Measurements from ENCODE around the gene CYLD.

Gene CYLD

GRCh38 chr16:50696126-50696525 is 45.8 kb upstream of the CYLD start:
- TF ChIP-seq, protein P1, sequence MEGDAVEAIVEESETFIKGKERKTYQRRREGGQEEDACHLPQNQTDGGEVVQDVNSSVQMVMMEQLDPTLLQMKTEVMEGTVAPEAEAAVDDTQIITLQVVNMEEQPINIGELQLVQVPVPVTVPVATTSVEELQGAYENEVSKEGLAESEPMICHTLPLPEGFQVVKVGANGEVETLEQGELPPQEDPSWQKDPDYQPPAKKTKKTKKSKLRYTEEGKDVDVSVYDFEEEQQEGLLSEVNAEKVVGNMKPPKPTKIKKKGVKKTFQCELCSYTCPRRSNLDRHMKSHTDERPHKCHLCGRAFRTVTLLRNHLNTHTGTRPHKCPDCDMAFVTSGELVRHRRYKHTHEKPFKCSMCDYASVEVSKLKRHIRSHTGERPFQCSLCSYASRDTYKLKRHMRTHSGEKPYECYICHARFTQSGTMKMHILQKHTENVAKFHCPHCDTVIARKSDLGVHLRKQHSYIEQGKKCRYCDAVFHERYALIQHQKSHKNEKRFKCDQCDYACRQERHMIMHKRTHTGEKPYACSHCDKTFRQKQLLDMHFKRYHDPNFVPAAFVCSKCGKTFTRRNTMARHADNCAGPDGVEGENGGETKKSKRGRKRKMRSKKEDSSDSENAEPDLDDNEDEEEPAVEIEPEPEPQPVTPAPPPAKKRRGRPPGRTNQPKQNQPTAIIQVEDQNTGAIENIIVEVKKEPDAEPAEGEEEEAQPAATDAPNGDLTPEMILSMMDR (IDR thresholded peaks at IDR 0.05; ENCODE audit: low read depth, low read length): no peak
- Histone ChIP-seq H3K27ac (no peak overlapping the region), H3K36me3 (no peaks in the 10 kb centered on the region), H3K9me3 (ENCODE audit: severe bottlenecking) (no peaks in the 10 kb centered on the region), H3K4me3 (ENCODE audit: low read depth, low read length) (no peak overlapping the region), H3K27me3 (ENCODE audit: insufficient read depth, low read depth, severe bottlenecking) (no peaks in the 10 kb centered on the region)
- no peak for DNase-seq

DNA sequence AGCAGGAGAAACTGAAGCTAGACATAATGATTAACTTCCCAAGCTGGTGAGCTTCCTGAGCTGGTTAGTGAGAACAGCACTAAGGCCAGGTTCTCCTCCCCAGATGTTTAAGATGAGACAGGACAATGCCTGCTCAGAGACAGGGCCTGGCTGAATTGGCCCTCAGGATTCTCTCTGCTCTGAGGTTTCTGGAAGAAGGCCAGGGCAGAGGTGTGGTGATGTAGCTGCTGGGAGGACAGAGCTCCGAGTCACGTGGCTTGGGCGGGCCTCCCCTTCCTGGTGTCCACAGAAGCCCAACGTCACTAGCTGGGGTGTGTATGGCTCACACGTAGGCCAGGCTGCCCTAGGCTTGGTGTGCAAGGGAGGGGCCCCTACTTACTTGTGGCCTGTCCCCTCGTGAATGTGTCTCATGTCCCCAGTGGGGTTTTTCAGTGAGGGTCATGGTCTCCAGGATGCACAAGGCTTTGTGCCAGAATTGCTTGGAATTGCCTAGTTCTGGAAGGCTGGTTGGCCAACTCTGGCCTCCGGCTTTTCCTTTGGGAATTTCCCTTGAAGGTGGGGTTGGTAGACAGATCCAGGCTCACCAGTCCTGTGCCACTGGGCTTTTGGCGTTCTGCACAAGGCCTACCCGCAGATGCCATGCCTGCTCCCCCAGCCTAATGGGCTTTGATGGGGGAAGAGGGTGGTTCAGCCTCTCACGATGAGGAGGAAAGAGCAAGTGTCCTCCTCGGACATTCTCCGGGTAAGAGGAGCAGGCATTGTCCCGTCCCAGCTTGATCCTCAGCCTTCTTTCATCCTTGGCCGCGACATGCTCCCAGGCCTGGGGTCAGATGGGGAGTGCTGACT is 45.1 kb upstream of the CYLD start:
- Histone ChIP-seq H3K4me3 (ENCODE audit: low read depth, low read length) (no peak overlapping the region), H3K9me3 (ENCODE audit: severe bottlenecking) (no peaks in the 10 kb centered on the region), H3K36me3 (no peaks in the 10 kb centered on the region), H3K27ac (no peak overlapping the region), H3K27me3 (ENCODE audit: insufficient read depth, low read depth, severe bottlenecking) (no peaks in the 10 kb centered on the region)
- no peak for DNase-seq
- TF ChIP-seq, protein P1 (IDR thresholded peaks at IDR 0.05; ENCODE audit: low read depth, low read length): no peak

GRCh38 chr16:50697421-50697715 is 44.5 kb upstream of the CYLD start:
- Histone ChIP-seq H3K4me3 (ENCODE audit: low read depth, low read length) (no peak overlapping the region), H3K36me3 (no peaks in the 10 kb centered on the region), H3K27ac (no peak overlapping the region), H3K9me3 (ENCODE audit: severe bottlenecking) (no peaks in the 10 kb centered on the region), H3K27me3 (ENCODE audit: insufficient read depth, low read depth, severe bottlenecking) (no peaks in the 10 kb centered on the region)
- no peak for DNase-seq
- TF ChIP-seq, protein P1 (IDR thresholded peaks at IDR 0.05; ENCODE audit: low read depth, low read length): no peak

DNA sequence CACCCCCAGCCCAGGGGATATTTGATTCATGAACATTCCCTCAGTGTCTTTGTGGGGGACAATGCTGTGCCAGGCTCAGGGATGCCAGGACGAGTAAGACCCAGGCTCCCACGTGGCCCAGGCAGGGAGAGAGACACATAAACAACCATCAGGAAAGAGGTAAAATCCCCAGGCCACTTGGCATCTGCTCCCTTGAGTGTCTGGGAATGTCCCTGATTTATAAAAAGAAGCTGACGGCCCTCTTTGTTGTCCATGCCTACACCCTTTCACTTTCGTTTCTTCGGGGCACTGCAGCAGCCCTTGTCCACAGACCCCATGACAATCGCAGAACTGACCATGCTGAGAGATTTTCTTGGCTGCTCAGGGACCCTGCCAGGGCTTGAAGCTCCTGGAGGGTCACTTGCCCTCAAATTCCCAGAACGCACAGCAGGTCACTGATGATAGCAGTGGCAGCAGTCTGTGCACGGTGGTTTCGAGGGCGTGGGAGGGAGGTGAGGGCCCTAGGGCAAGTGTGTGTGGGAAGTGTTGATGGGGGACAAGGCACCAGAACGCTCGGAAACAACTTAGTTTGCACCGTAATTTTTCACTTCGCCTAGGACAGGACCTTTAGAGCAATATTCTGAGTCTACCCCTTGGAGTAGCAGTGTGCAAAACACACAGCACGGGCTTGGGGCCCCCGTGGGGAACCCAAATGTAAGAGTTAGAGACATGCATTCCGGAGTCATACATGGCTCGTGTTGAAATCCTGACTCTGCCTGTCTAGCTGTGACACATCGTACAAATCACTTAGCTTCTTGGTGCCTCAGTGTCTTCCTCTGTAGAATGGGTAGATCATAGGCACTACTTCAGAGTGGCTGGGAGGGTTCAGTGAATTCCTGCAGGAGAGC is 43.8 kb upstream of the CYLD start:
- H3K9me3 ChIP-seq (ENCODE audit: severe bottlenecking): no peaks in the 10 kb centered on the region
- no peak overlapping the region for H3K4me3 ChIP-seq (ENCODE audit: low read depth, low read length)
- TF ChIP-seq, protein P1 (IDR thresholded peaks at IDR 0.05; ENCODE audit: low read depth, low read length): no peak
- DNase-seq: no peak
- no peaks in the 10 kb centered on the region for H3K36me3 ChIP-seq
- no peak overlapping the region for H3K27ac ChIP-seq
- H3K27me3 ChIP-seq (ENCODE audit: insufficient read depth, low read depth, severe bottlenecking): no peaks in the 10 kb centered on the region

- H3K27me3 ChIP-seq (ENCODE audit: insufficient read depth, low read depth, severe bottlenecking): no peaks in the 10 kb centered on the region
- H3K9me3 ChIP-seq (ENCODE audit: severe bottlenecking): peaks cover 7% of the 10 kb centered on the region
- no peak overlapping the region for H3K27ac ChIP-seq
- DNase-seq: no peak
- TF ChIP-seq, protein P1 (IDR thresholded peaks at IDR 0.05; ENCODE audit: low read depth, low read length): no peak
- no peak overlapping the region for H3K4me3 ChIP-seq (ENCODE audit: low read depth, low read length)
- H3K36me3 ChIP-seq: no peaks in the 10 kb centered on the region
Measured at GRCh38 chr16:50699326-50700159, 42.3 kb upstream of the CYLD start.

All from WERI-Rb-1 (cell line).